HG02938 (cell line): ENCODE data around the gene SLC28A2.

ENCODE experiments used
- ATAC-seq: cut with Tn5 transposase; IDR thresholded peaks from one replicate; pipeline ENCODE4 v1.9.1; 2021; ENCODE audit warnings: mild to moderate bottlenecking, moderate library complexity; ENCODE audit not compliant: unreplicated experiment

Gene SLC28A2

DNA sequence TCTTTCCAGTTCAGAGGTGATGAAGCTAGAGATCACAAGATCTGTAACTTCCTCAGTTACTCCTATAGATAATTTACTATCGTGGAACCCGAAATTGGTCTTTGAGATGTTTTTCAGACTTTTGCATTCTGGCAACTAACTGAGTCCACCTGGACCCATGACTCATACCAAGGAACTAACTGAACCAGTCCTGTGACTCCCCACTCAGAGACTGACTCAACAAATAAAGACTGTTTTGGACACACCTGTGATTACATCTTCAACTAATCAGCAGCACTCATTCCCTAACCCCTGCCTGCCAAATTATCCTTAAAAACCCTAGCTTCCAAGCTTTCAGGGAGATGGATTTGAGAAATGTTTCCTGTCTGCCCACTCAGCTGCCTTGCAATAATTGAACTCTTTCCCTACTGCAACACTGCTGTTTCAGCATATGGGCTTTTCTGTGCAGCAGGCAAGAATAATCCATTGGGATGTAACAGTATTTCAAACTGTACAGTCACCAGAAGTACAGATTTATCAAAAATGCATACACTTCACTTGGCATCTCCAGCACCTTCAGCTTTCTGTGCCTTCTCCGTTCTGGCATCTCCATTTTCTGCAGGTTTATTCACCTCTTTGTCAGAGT, 68.7 kb downstream of the SLC28A2 start:
- no peak for ATAC-seq

GRCh38 chr15:45326280-45326679, 74.2 kb downstream of the SLC28A2 start:
- ATAC-seq, result no peak

GRCh38 chr15:45326741-45327140, 74.7 kb downstream of the SLC28A2 start:
- no peak for ATAC-seq
